NCI-H187 (cell line): ENCODE results near the gene RTCA.
"Not testable (repeated sequence)": the region's sequence is repeated elsewhere in the genome, so short reads cannot be mapped to it uniquely, and the experiment has no call there.

Experiments
- DNase-seq, 2 experiments: peaks; one replicate each; lab custom pipeline; 2025; lab: John Stamatoyannopoulos, UW

RTCA gene

GRCh38 chr1:100261686-100262085 is 4.3 kb upstream of the RTCA start:
- no peak for DNase-seq

GRCh38 chr1:100264081-100264480 is 1.9 kb upstream of the RTCA start:
- DNase-seq = not testable (repeated sequence)

GRCh38 chr1:100265562-100265930 is 470 bp upstream of the RTCA start:
- no peak for DNase-seq

- DNase-seq = no peak
Measured at GRCh38 chr1:100266741-100267140, 725 bp downstream of the RTCA start.

GRCh38 chr1:100267284-100267683 is 1.3 kb downstream of the RTCA start:
- DNase-seq = no peak

GRCh38 chr1:100268202-100268601 is 2.2 kb downstream of the RTCA start:
- DNase-seq = no peak

GRCh38 chr1:100277866-100278265 is 11.8 kb downstream of the RTCA start:
- DNase-seq = no peak

GRCh38 chr1:100279358-100279923 is 13.4 kb downstream of the RTCA start:
- no peak for DNase-seq

GRCh38 chr1:100279954-100280682 is 14.1 kb downstream of the RTCA start:
- no peak for DNase-seq

- DNase-seq = no peak
Measured at GRCh38 chr1:100284591-100284990, 18.6 kb downstream of the RTCA start.

GRCh38 chr1:100287162-100287561 is 21.1 kb downstream of the RTCA start:
- DNase-seq = no peak

- no peak for DNase-seq
Measured at GRCh38 chr1:100290291-100290690, 24.3 kb downstream of the RTCA start.

- no peak for DNase-seq
Measured at GRCh38 chr1:100292711-100293110, 26.7 kb downstream of the RTCA start.

GRCh38 chr1:100296140-100296539 is 30.1 kb downstream of the RTCA start:
- no peak for DNase-seq

GRCh38 chr1:100296997-100297396 is 31.0 kb downstream of the RTCA start:
- not testable (repeated sequence) for DNase-seq

- DNase-seq = no peak
Measured at GRCh38 chr1:100298512-100298911, 32.5 kb downstream of the RTCA start.

GRCh38 chr1:100299521-100300222 is 33.7 kb downstream of the RTCA start:
- DNase-seq = no peak

- no peak for DNase-seq
Measured at GRCh38 chr1:100300691-100301090, 34.7 kb downstream of the RTCA start.

GRCh38 chr1:100302739-100303138 is 36.7 kb downstream of the RTCA start:
- DNase-seq = no peak

GRCh38 chr1:100304227-100304626 is 38.2 kb downstream of the RTCA start:
- DNase-seq = no peak

- no peak for DNase-seq
Measured at GRCh38 chr1:100304921-100305320, 38.9 kb downstream of the RTCA start.

GRCh38 chr1:100305954-100306353 is 39.9 kb downstream of the RTCA start:
- no peak for DNase-seq

GRCh38 chr1:100306735-100307313 is 40.8 kb downstream of the RTCA start:
- DNase-seq = no peak
